IPS DF 6.9 (cell line): ENCODE measurements around the gene HOXA5.

Source experiments
- DNase-seq: peaks from one replicate; pipeline ENCODE4 v3.0.0-alpha.2; 2013; ENCODE audit warnings: low read depth, low spot score
- H3K27ac ChIP-seq: one replicate; pipeline ENCODE4 v1.5.1; 2013; ENCODE audit warnings: low read length, control low read depth
- H3K27me3 ChIP-seq: 2 replicates; pipeline ENCODE4 v1.6.1; 2013; ENCODE audit warnings: mild to moderate bottlenecking, low read length; ENCODE audit not compliant: control insufficient read depth, insufficient read depth
- H3K36me3 ChIP-seq: 2 replicates; pipeline ENCODE4 v1.6.1; 2013; ENCODE audit warnings: low read length; ENCODE audit not compliant: control insufficient read depth, insufficient read depth
- H3K4me1 ChIP-seq: 2 replicates; pipeline ENCODE4 v1.6.1; 2013; ENCODE audit warnings: low read length; ENCODE audit not compliant: control insufficient read depth, insufficient read depth
- H3K4me3 ChIP-seq: 2 replicates; pipeline ENCODE4 v1.5.1; 2013; ENCODE audit warnings: mild to moderate bottlenecking, low read length
- H3K9me3 ChIP-seq: 2 replicates; pipeline ENCODE4 v1.6.1; 2013; ENCODE audit warnings: low read length, inconsistent platforms; ENCODE audit not compliant: control insufficient read depth, insufficient read depth
- WGBS: extraction: QIAGEN DNeasy Blood & Tissue Kit; methylation state at CpG from one replicate; pipeline ENCODE4 v1.1.7; 2013; ENCODE audit warnings: mixed read lengths, missing lambda C conversion rate; ENCODE audit not compliant: insufficient read length, insufficient coverage; 5-methylcytosine and 5-hydroxymethylcytosine counted together

The HOXA5 gene

GRCh38 chr7:27151341-27151930, 8.0 kb upstream of the HOXA5 start:
- Histone ChIP-seq H3K27ac (no peak overlapping the region), H3K4me3 (no peak overlapping the region), H3K36me3 (no peaks in the 10 kb centered on the region), H3K4me1 (peaks cover 3% of the 10 kb centered on the region), H3K9me3 (no peaks in the 10 kb centered on the region), H3K27me3 (peaks cover 97% of the 10 kb centered on the region)
- DNase-seq, result no peak
- 100% methylated on average over 1 of the region's 27 CpGs for WGBS

GRCh38 chr7:27150568-27151340, 7.3 kb upstream of the HOXA5 start:
- H3K36me3 ChIP-seq, result no peaks in the 10 kb centered on the region
- peaks cover 97% of the 10 kb centered on the region for H3K27me3 ChIP-seq
- H3K4me1 ChIP-seq, result no peaks in the 10 kb centered on the region; the same call in 1 of the 2 replicates
- H3K9me3 ChIP-seq, result no peaks in the 10 kb centered on the region
- H3K4me3 ChIP-seq, result no peak overlapping the region
- no CpG with 5 or more reads among the region's 58 CpGs for WGBS
- H3K27ac ChIP-seq, result no peak overlapping the region
- no peak for DNase-seq

- Histone ChIP-seq H3K36me3 (no peaks in the 10 kb centered on the region), H3K27me3 (peaks cover 97% of the 10 kb centered on the region), H3K4me3 (no peak overlapping the region), H3K4me1 (no peaks in the 10 kb centered on the region; the same call in 1 of the 2 replicates), H3K27ac (no peak overlapping the region), H3K9me3 (no peaks in the 10 kb centered on the region)
- DNase-seq, result no peak
- WGBS, result no CpG with 5 or more reads among the region's 13 CpGs
Observed at GRCh38 chr7:27149842-27150567, 6.5 kb upstream of the HOXA5 start.

- no peaks in the 10 kb centered on the region for H3K36me3 ChIP-seq
- H3K9me3 ChIP-seq, result no peaks in the 10 kb centered on the region
- no peak for DNase-seq
- no peak overlapping the region for H3K4me3 ChIP-seq
- no CpG with 5 or more reads among the region's 30 CpGs for WGBS
- H3K27ac ChIP-seq, result no peak overlapping the region
- H3K27me3 ChIP-seq, result peaks cover 97% of the 10 kb centered on the region
- H3K4me1 ChIP-seq, result no peaks in the 10 kb centered on the region; the same call in 1 of the 2 replicates
Observed at GRCh38 chr7:27148756-27149641, 5.5 kb upstream of the HOXA5 start.

GRCh38 chr7:27148031-27148755, 4.7 kb upstream of the HOXA5 start:
- no peak for DNase-seq
- H3K36me3 ChIP-seq, result no peaks in the 10 kb centered on the region
- H3K9me3 ChIP-seq, result no peaks in the 10 kb centered on the region
- no peaks in the 10 kb centered on the region; the same call in 1 of the 2 replicates for H3K4me1 ChIP-seq
- WGBS, result no CpG with 5 or more reads among the region's 28 CpGs
- H3K4me3 ChIP-seq, result no peak overlapping the region
- H3K27me3 ChIP-seq, result peaks cover 95% of the 10 kb centered on the region
- H3K27ac ChIP-seq, result no peak overlapping the region

- no CpG with 5 or more reads among the region's 63 CpGs for WGBS
- H3K9me3 ChIP-seq, result no peaks in the 10 kb centered on the region
- no peak within 1 kb of the TSS for H3K4me3 ChIP-seq
- H3K27me3 ChIP-seq, result peaks cover 95% of the 10 kb centered on the region
- no peaks in the 10 kb centered on the region for H3K36me3 ChIP-seq
- no peak for DNase-seq
- no peak within 1 kb of the TSS for H3K27ac ChIP-seq
- H3K4me1 ChIP-seq, result no peaks in the 10 kb centered on the region; the same call in 1 of the 2 replicates
Observed at GRCh38 chr7:27147199-27148030, 3.9 kb upstream of the HOXA5 start, which contains the start of gene HOXA6. TSS of gene HOXA6 (minus strand) at chr7:27147774. CDS start at chr7:27147749, 25 bp downstream.

- whole genome bisulfite sequencing, result no CpG with 5 or more reads among the region's 5 CpGs
- Histone ChIP-seq H3K27ac (no peak overlapping the region), H3K9me3 (no peaks in the 10 kb centered on the region), H3K36me3 (no peaks in the 10 kb centered on the region), H3K4me1 (no peaks in the 10 kb centered on the region; the same call in 1 of the 2 replicates), H3K4me3 (no peak overlapping the region), H3K27me3 (peaks cover 95% of the 10 kb centered on the region)
- DNase-seq, result no peak
Observed at GRCh38 chr7:27146491-27147198, 3.2 kb upstream of the HOXA5 start.

GRCh38 chr7:27145914-27146412, 2.5 kb upstream of the HOXA5 start:
- no CpG with 5 or more reads among the region's 11 CpGs for WGBS
- no peaks in the 10 kb centered on the region for H3K36me3 ChIP-seq
- H3K27ac ChIP-seq, result no peak overlapping the region
- peaks cover 95% of the 10 kb centered on the region for H3K27me3 ChIP-seq
- DNase-seq, result no peak
- no peaks in the 10 kb centered on the region for H3K9me3 ChIP-seq
- H3K4me3 ChIP-seq, result no peak overlapping the region
- H3K4me1 ChIP-seq, result no peaks in the 10 kb centered on the region; the same call in 1 of the 2 replicates
